MV-4-11 (cell line): ENCODE results near the gene DNM2.
"Not testable (repeated sequence)": the region's sequence is repeated elsewhere in the genome, so short reads cannot be mapped to it uniquely, and the experiment has no call there.

ENCODE experiments used
- DNase-seq: peaks from one replicate; lab custom pipeline; 2025; lab: John Stamatoyannopoulos, UW

Gene DNM2

GRCh38 chr19:10725415-10725814, 7.5 kb downstream of the DNM2 start:
- no peak for DNase-seq

GRCh38 chr19:10726268-10726667, 8.4 kb downstream of the DNM2 start:
- no peak for DNase-seq

- DNase-seq = no peak
Measured at GRCh38 chr19:10727685-10728201, 9.9 kb downstream of the DNM2 start.

- DNase-seq = peak; percentile 78
Measured at GRCh38 chr19:10729411-10729810, 11.5 kb downstream of the DNM2 start.

GRCh38 chr19:10730932-10731331, 13.1 kb downstream of the DNM2 start:
- DNase-seq = no peak

- DNase-seq = no peak
Measured at GRCh38 chr19:10735741-10736140, 17.9 kb downstream of the DNM2 start.

GRCh38 chr19:10736189-10736588, 18.3 kb downstream of the DNM2 start:
- DNase-seq = no peak

GRCh38 chr19:10736916-10737551, 19.2 kb downstream of the DNM2 start:
- DNase-seq = no peak

- peak; percentile 20 for DNase-seq
Measured at GRCh38 chr19:10737722-10738121, 19.8 kb downstream of the DNM2 start.

GRCh38 chr19:10740798-10741197, 22.9 kb downstream of the DNM2 start:
- no peak for DNase-seq

- no peak for DNase-seq
Measured at GRCh38 chr19:10742476-10742875, 24.6 kb downstream of the DNM2 start.

- DNase-seq = no peak
Measured at GRCh38 chr19:10744253-10744798, 26.4 kb downstream of the DNM2 start.

- DNase-seq = no peak
Measured at GRCh38 chr19:10744801-10745293, 27.0 kb downstream of the DNM2 start.

- DNase-seq = not testable (repeated sequence)
Measured at GRCh38 chr19:10746437-10746836, 28.6 kb downstream of the DNM2 start.

GRCh38 chr19:10747271-10747670, 29.4 kb downstream of the DNM2 start:
- no peak for DNase-seq

- DNase-seq = no peak
Measured at GRCh38 chr19:10747674-10748073, 29.8 kb downstream of the DNM2 start.

GRCh38 chr19:10748195-10748926, 30.5 kb downstream of the DNM2 start:
- DNase-seq = no peak

- DNase-seq = no peak
Measured at GRCh38 chr19:10748927-10749434, 31.1 kb downstream of the DNM2 start.

GRCh38 chr19:10749435-10750384, 31.8 kb downstream of the DNM2 start:
- no peak for DNase-seq

- peak; percentile 81 for DNase-seq
Measured at GRCh38 chr19:10751109-10751953, 33.5 kb downstream of the DNM2 start.
